A673 (cell line): Measurements from ENCODE around the gene RTN4RL1.

ENCODE experiments used
- EZH2 ChIP-seq: fragments of 200-600 bp; sonication (generic); IDR thresholded peaks from 2 replicates; pipeline ENCODE4 v1.6.1; 2017; ENCODE audit warnings: borderline replicate concordance, low read depth, mild to moderate bottlenecking, mixed read lengths, antibody characterized with exemption, low read length; ENCODE audit not compliant: poor library complexity, severe bottlenecking
- TF ChIP-seq, protein P1 (sequence below): fragments of 300-800, 200-600 bp; sonication (generic); conservative IDR thresholded peaks from 2 replicates; pipeline ENCODE4 v1.5.1; 2017; ENCODE audit warnings: low read depth, mild to moderate bottlenecking, antibody characterized with exemption, low read length, moderate library complexity, mixed read lengths

DNA sequence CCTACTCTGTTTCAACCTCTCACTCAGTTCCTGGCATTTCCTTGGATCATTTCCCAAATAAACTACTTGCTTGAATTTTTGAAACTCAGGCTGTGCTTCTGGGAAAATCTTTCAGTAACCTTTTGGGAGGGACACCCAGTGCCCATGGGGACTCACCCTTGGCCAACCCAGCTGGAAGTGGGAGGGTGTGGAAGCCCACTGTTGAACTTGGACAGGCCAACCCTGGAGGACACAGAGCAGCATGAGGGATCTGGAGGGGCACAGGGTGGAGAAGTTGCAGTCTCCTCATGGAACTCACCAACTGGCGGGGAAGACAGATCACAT lies 11.2 kb downstream of the RTN4RL1 start:
- TF ChIP-seq, protein P1, sequence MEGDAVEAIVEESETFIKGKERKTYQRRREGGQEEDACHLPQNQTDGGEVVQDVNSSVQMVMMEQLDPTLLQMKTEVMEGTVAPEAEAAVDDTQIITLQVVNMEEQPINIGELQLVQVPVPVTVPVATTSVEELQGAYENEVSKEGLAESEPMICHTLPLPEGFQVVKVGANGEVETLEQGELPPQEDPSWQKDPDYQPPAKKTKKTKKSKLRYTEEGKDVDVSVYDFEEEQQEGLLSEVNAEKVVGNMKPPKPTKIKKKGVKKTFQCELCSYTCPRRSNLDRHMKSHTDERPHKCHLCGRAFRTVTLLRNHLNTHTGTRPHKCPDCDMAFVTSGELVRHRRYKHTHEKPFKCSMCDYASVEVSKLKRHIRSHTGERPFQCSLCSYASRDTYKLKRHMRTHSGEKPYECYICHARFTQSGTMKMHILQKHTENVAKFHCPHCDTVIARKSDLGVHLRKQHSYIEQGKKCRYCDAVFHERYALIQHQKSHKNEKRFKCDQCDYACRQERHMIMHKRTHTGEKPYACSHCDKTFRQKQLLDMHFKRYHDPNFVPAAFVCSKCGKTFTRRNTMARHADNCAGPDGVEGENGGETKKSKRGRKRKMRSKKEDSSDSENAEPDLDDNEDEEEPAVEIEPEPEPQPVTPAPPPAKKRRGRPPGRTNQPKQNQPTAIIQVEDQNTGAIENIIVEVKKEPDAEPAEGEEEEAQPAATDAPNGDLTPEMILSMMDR: no peak
- no peak for TF ChIP-seq EZH2
